HEK293 (cell line): ENCODE measurements around the gene ATP23.

ENCODE experiments used
- GFI1B ChIP-seq: fragments of 450-650 bp; formaldehyde crosslinking; IDR thresholded peaks from 2 replicates; pipeline ENCODE4 v1.5.1; 2016; ENCODE audit warnings: missing biosample characterization, missing genetic modification characterization
- KLF9 ChIP-seq: fragments of 450-650 bp; formaldehyde crosslinking; IDR thresholded peaks from 2 replicates; pipeline ENCODE4 v1.5.1; 2016; ENCODE audit warnings: missing biosample characterization, missing genetic modification characterization, low read depth
- REPIN1 ChIP-seq: fragments of 450-650 bp; formaldehyde crosslinking; IDR thresholded peaks from 2 replicates; pipeline ENCODE4 v1.5.1; 2017; ENCODE audit warnings: missing biosample characterization, missing genetic modification characterization, low read depth
- ZBTB21 ChIP-seq: fragments of 450-650 bp; formaldehyde crosslinking; IDR thresholded peaks from 2 replicates; pipeline ENCODE4 v1.5.1; 2017; ENCODE audit warnings: missing biosample characterization, missing genetic modification characterization
- ZNF274 ChIP-seq, 2 experiments: fragments of 200-500 bp in 1 of 2; fragments of 450-650 bp in 1 of 2; sonication (Bioruptor generic) in 1 of 2; formaldehyde crosslinking in 1 of 2; IDR thresholded peaks; 2 replicates each; pipeline versions ENCODE4 v1.5.1 to v1.6.1; 2014 to 2016; ENCODE audit warnings: borderline replicate concordance in 1 of 2, inconsistent platforms in 1 of 2, low read length in 1 of 2, missing biosample characterization in 1 of 2, missing genetic modification characterization in 1 of 2
- ZNF324 ChIP-seq: fragments of 450-650 bp; formaldehyde crosslinking; IDR thresholded peaks from 2 replicates; pipeline ENCODE4 v1.5.1; 2016; ENCODE audit warnings: missing biosample characterization, missing genetic modification characterization
- ZNF510 ChIP-seq: fragments of 450-650 bp; formaldehyde crosslinking; IDR thresholded peaks from 2 replicates; pipeline ENCODE4 v1.5.1; 2018; ENCODE audit warnings: mild to moderate bottlenecking, missing genetic modification characterization, missing biosample characterization; ENCODE audit not compliant: insufficient replicate concordance
- ZNF596 ChIP-seq: fragments of 450-650 bp; IDR thresholded peaks from 2 replicates; pipeline ENCODE4 v1.5.0; 2018; ENCODE audit warnings: missing biosample characterization, mild to moderate bottlenecking, missing genetic modification characterization, moderate library complexity
- ZNF701 ChIP-seq: fragments of 450-650 bp; formaldehyde crosslinking; IDR thresholded peaks from 2 replicates; pipeline ENCODE4 v1.5.1; 2016; ENCODE audit warnings: missing biosample characterization, missing genetic modification characterization
- ZNF777 ChIP-seq: fragments of 450-650 bp; formaldehyde crosslinking; IDR thresholded peaks from 2 replicates; pipeline ENCODE4 v1.5.1; 2017; ENCODE audit warnings: missing biosample characterization, missing genetic modification characterization, borderline replicate concordance
- TF ChIP-seq, protein P1 (sequence below): fragments of 450-650 bp; formaldehyde crosslinking; IDR thresholded peaks from 2 replicates; pipeline ENCODE4 v1.5.1; 2016; ENCODE audit warnings: missing biosample characterization, missing genetic modification characterization
- TF ChIP-seq, protein P2 (sequence below): fragments of 450-650 bp; formaldehyde crosslinking; IDR thresholded peaks from 2 replicates; pipeline ENCODE4 v1.5.1; 2017; ENCODE audit warnings: missing biosample characterization, missing genetic modification characterization
- TF ChIP-seq, protein P3 (sequence below): IDR thresholded peaks from 2 replicates; pipeline ENCODE4 v1.6.1; 2011; ENCODE audit warnings: mild to moderate bottlenecking, low read depth, low read length, borderline replicate concordance

DNA sequence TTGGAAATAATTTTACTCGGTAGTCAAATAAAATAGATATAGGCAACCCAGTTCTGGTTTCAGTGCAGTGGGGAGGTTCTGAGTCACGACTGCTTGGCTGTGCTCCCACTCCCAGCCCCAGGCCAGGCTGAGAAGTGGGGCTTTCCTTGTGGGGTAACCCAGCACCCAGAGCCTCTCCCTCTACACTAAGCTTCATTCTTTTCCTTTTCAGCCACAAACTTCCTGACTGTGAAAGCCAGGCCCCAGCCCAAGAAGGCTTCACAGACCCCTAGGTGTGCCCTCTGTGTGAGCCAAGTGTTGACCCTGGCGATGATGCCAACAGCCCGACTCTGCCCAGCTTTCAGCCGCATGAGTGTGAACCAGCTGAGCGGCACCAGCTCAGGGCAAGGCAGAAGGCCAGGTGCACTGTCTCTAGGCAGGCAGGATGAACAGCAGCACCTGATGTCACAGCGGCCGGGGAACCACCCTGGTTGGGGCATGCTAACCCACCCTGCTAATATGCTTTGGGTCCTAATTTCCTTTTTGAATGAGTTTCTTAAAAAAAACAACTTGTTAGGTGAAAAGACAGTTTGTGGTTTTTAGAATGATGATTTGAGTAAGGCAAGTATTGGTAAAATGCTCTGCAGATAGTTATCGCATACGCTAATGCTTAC lies 42.2 kb upstream of the ATP23 start:
- TF ChIP-seq ZNF274 (IDR thresholded peaks at IDR 0.05; ENCODE audit: low read length): no peak
- TF ChIP-seq ZNF274 (tag by site-specific recombination; IDR thresholded peaks at IDR 0.05; ENCODE audit: borderline replicate concordance): no peak
- no peak for TF ChIP-seq ZNF701 (tag by site-specific recombination)
- TF ChIP-seq, protein P1, sequence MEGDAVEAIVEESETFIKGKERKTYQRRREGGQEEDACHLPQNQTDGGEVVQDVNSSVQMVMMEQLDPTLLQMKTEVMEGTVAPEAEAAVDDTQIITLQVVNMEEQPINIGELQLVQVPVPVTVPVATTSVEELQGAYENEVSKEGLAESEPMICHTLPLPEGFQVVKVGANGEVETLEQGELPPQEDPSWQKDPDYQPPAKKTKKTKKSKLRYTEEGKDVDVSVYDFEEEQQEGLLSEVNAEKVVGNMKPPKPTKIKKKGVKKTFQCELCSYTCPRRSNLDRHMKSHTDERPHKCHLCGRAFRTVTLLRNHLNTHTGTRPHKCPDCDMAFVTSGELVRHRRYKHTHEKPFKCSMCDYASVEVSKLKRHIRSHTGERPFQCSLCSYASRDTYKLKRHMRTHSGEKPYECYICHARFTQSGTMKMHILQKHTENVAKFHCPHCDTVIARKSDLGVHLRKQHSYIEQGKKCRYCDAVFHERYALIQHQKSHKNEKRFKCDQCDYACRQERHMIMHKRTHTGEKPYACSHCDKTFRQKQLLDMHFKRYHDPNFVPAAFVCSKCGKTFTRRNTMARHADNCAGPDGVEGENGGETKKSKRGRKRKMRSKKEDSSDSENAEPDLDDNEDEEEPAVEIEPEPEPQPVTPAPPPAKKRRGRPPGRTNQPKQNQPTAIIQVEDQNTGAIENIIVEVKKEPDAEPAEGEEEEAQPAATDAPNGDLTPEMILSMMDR (tag by site-specific recombination): no peak
- no peak for TF ChIP-seq KLF9 (tag by site-specific recombination)
- TF ChIP-seq GFI1B (tag by site-specific recombination): no peak
- no peak for TF ChIP-seq ZNF596
- no peak for TF ChIP-seq REPIN1 (tag by site-specific recombination)
- TF ChIP-seq, protein P2, sequence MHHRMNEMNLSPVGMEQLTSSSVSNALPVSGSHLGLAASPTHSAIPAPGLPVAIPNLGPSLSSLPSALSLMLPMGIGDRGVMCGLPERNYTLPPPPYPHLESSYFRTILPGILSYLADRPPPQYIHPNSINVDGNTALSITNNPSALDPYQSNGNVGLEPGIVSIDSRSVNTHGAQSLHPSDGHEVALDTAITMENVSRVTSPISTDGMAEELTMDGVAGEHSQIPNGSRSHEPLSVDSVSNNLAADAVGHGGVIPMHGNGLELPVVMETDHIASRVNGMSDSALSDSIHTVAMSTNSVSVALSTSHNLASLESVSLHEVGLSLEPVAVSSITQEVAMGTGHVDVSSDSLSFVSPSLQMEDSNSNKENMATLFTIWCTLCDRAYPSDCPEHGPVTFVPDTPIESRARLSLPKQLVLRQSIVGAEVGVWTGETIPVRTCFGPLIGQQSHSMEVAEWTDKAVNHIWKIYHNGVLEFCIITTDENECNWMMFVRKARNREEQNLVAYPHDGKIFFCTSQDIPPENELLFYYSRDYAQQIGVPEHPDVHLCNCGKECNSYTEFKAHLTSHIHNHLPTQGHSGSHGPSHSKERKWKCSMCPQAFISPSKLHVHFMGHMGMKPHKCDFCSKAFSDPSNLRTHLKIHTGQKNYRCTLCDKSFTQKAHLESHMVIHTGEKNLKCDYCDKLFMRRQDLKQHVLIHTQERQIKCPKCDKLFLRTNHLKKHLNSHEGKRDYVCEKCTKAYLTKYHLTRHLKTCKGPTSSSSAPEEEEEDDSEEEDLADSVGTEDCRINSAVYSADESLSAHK (tag by site-specific recombination): no peak
- no peak for TF ChIP-seq ZNF324
- TF ChIP-seq, protein P3, sequence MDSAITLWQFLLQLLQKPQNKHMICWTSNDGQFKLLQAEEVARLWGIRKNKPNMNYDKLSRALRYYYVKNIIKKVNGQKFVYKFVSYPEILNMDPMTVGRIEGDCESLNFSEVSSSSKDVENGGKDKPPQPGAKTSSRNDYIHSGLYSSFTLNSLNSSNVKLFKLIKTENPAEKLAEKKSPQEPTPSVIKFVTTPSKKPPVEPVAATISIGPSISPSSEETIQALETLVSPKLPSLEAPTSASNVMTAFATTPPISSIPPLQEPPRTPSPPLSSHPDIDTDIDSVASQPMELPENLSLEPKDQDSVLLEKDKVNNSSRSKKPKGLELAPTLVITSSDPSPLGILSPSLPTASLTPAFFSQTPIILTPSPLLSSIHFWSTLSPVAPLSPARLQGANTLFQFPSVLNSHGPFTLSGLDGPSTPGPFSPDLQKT: no peak
- TF ChIP-seq ZNF777 (tag by site-specific recombination): no peak
- no peak for TF ChIP-seq ZNF510 (tag by site-specific recombination)
- TF ChIP-seq ZBTB21: no peak
